Measurements from ENCODE around the gene WDHD1.
A peak's percentile ranks its signal among the peaks of the same experiment; 100 is the strongest.
"Not testable (repeated sequence)": the region's sequence is repeated elsewhere in the genome, so short reads cannot be mapped to it uniquely, and the experiment has no call there.

The WDHD1 gene

GRCh38 chr14:55045087-55045486 is 18.2 kb upstream of the WDHD1 start:
- no peak for DNase-seq

DNA sequence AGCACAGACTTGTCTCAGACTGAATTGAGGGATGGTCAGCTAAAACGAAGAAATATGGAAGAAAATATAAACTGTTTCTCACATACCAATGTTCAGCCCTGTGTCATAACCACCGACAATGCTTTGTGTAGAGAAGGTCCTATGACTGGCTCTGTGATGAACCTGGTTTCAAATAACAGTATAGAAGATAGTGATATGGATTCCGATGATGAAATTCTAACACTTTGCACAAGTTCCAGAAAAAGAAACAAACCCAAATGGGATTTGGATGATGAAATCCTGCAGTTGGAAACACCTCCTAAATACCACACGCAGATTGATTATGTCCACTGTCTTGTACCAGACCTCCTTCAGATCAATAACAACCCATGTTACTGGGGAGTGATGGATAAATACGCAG is 16.6 kb upstream of the WDHD1 start:
- no peak for DNase-seq

DNA sequence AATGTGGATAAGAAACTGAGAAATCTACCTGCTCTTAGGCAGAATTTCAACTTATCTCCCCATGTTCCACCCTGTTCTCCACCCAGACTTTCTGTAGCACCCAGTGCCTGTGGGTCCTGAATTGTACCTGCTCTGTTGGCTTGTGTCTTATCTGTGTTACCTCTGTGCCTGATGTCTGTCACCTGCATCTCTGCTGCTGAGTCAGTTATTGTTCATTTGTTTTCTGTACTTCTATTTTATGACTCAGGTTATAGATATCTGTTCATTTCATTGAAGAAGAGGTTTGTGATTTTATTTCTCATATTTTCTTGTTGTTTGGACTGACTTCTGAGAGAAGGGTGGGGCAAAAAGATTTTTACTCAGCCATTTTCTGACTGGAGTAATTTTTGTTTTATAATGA is 11.8 kb upstream of the WDHD1 start:
- no peak for DNase-seq

DNA sequence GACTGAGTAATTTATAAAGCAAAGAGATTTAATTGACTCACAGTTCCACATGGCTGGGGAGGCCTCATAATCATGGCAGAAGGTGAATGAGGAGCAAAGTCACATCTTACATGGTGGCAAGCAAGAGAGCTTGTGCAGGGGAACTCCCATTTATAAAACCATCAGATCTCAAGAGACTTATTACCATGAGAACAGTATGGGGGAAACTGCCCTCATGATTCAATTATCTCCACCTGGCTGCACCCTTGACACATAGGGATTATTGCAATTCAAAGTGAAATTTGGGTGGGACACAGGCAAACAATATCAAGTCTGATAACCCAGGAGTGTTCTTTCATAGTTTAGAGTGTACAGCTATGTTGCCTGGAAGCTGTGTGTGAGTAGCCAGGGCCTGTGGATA is 11.1 kb upstream of the WDHD1 start:
- not testable (repeated sequence) for DNase-seq

DNA sequence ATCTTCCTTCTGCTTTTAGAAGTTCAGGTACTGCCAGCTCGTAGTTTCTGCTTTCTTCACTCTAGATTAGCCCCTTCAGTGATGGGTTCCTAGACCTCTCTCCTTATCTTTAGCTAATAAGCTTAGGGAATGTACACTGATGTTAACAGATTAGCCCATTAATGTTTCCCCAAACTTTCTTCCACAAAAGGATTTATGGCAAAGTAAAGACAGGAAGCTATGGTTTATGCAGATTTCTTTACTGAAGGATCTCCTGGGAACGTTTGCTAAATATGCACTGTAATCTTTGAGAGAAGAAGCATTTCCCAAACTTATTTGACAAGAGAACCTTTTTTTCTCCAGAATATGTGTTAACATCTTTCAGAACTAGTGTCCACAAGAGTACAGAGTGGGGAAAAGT is 4.3 kb upstream of the WDHD1 start:
- DNase-seq: no peak

DNA sequence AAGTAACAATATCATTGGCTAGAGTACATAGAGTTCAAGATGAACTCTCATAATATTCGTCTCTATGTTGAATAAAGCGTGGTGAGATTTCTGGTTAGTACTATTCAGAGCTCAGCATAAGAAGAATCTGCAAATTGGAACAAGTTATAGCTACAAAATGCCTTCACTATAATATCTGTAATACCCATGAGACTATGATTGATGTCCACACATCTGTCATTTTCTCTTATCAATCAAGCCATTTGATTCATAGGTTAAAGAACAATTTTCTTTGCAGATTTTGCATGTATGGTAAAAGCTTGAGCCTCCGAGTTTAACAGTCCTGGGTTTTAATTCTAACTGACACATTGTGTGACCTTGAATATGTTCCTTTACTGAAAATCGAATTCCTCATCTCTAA is 1.6 kb upstream of the WDHD1 start:
- no peak for DNase-seq

GRCh38 chr14:55028066-55028465 is 1.2 kb upstream of the WDHD1 start:
- no peak for DNase-seq

DNA sequence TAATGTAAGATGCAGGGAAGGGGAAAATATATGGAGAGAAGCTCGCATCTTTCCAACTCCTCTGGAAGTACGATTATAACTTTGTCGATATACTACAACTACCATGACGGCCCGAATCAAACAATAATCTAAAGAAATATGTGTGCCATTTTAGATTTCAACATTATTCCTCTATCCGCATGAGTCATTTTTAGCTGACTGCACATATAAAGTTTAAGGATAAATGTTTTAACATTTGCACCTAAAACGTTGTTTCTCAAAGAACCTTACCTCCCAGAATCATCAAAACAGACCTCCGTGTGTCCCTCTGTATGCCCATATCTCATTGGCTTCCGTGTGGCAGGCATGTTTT is 482 bp downstream of the WDHD1 start:
- DNase-seq: no peak

DNA sequence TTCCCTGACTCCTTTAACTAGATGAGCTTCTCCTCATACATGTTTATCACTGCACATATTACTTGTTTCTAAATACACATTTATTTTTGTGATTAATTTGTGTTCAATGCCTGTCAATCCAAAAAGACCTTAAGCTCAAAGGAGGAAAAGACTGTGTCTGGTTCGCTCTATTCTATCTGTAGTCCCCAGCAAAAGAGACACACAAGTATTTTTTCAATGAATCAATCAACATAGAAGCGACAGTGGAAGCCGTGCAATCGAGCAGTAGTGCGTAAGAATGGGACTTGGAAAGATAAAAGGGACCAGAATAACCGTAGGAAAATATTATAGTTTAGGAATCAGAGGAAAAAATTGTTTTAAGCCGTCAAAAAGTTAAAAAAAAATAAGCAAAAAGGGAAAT is 951 bp downstream of the WDHD1 start:
- DNase-seq: no peak

DNA sequence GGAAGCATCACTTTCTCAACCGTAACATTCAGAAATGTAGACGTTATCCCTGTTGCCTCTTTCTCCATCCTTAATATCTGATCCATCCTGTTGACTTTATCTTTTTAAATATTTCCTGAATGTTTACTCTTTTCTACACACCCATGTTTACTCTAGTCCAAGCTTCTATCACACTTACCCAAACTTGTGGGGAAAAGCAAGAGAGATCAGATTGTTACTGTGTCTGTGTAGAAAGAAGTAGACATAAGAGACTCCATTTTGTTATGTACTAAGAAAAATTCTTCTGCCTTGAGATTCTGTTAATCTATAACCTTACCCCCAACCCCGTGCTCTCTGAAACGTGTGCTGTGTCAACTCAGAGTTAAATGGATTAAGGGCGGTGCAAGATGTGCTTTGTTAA is 2.5 kb downstream of the WDHD1 start:
- DNase-seq: not testable (repeated sequence)

- no peak for DNase-seq
These were observed 6.8 kb downstream of the WDHD1 start for GRCh38 chr14:55019968-55020554.

GRCh38 chr14:55015006-55015405 is 11.9 kb downstream of the WDHD1 start:
- DNase-seq: no peak

DNA sequence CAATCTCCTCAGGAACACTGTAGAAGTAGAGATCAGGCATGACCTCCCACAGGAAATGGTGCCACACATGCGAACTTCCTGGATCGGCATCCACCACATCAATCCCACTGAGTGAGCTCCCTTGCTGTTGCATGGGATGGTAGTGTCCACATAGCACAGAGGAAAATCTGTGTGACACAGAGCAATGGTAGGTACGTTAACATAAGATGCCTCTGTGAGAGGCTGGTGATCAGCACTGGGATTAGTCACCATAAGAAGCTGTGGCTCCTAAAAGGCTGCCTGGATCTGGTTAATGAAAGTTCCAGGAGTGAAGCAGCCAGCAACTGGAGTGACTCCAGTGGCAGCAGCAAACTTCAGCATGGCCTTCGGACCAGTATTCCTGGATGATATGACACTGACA is 21.8 kb downstream of the WDHD1 start:
- no peak for DNase-seq

- no peak for DNase-seq
These were observed 26.5 kb downstream of the WDHD1 start for GRCh38 chr14:55000381-55000780.

- DNase-seq: no peak
These were observed 41.7 kb downstream of the WDHD1 start for GRCh38 chr14:54985156-54985555.

DNA sequence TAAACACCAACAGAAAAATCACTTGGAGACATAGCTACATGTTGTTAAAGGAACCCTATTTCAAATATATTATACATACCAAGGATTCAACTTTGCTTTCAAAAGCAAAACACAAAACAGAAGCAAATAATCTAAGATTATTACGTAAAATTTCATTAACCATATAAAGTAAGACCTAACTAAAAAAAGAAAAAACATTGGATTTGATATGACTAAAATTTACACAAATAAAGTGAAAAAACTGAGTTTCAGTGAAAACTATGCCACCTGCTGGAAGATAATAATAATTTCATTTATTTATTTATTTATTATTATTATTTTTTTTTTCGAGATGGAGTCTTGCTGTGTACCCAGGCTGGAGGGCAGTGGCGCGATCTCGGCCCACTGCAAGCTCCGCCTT is 45.2 kb downstream of the WDHD1 start:
- peak; percentile 23 for DNase-seq

GRCh38 chr14:54979039-54979438 is 47.9 kb downstream of the WDHD1 start:
- DNase-seq: no peak

- DNase-seq: peak; percentile 77
These were observed 50.6 kb downstream of the WDHD1 start for GRCh38 chr14:54976316-54976715.

- DNase-seq: peak; percentile 12
These were observed 51.0 kb downstream of the WDHD1 start for GRCh38 chr14:54975856-54976255.

DNA sequence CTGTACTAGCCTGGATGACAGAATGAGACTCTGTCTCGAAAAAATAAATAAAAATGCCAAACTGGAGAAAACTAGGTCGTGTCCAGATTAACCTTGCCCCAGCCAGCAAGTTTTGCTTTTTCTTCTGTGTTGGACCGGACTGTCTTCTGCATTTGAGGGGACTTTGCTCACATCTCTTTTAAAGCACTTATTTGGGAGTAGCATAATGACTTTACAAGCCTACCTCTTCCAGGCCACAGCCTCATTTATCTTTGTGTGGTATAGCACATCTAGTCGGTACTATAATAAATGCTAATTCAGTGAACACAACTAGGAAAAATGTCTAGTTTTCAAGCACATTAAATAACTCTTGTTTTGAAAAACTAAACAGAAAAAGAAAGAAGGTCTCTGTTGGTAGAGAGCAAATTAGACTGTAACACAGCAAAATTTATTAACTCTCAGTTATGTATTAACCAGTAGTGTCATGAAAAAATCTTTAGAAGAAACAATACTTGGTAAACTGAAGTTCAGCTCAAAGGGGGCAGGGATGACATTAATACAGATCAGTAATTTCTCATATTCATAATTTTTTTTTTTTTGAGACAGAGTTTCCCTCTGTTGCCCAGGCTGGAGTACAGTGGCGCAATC is 52.0 kb downstream of the WDHD1 start:
- no peak for DNase-seq

DNA sequence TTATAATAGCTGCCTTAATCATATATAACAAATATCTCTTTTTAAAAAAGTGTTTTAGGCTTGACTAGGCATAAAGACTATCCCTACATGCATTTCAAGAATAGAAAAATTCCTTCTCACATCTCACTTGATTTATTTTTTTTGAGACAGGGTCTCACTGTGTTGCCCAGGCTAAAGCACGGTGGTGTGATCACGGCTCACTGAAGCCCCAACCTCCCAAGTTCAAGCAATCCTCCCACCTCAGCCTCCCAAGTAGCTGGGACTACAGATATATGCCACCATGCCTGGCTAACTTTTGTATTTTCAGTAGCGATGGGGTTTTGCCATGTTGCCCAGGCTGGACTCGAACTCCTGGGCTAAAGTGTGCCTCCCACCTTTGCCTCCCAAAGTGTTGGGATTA is 59.4 kb downstream of the WDHD1 start:
- no peak for DNase-seq

- DNase-seq: no peak
These were observed 71.8 kb downstream of the WDHD1 start for GRCh38 chr14:54955143-54955542.

DNA sequence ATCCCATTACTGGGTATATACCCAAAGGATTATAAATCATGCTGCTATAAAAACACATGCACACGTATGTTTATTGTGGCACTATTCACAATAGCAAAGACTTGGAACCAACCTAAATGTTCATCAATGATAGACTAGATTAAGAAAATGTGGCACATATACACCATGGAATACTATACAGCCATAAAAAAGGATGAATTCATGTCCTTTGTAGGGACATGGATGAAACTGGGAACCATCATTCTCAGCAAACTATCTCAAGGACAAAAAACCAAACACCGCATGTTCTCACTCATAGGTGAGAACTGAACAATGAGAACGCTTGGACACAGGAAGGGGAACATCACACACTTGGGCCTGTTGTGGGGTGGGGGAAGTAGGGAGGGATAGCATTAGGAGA is 73.3 kb downstream of the WDHD1 start:
- not testable (repeated sequence) for DNase-seq

DNA sequence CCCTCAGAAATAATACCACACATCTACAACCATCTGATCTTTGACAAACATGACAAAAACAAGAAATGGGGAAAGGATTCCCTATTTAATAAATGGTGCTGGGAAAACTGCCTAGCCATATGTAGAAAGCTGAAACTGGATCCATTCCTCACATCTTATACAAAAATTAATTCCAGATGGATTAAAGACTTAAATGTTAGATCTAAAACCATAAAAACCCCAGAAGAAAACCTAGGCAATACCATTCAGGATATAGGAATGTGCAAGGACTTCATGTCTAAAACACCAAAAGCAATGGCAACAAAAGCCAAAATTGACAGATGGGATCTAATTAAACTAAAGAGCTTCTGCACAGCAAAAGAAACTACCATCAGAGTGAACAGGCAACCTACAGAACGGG is 74.1 kb downstream of the WDHD1 start:
- peak; percentile 17 for DNase-seq

GRCh38 chr14:54947230-54947629 is 79.7 kb downstream of the WDHD1 start:
- no peak for DNase-seq

Measured in fibroblast of skin of scalp (primary cell).